Endothelial cell of umbilical vein (primary cell): ENCODE measurements around the gene PARM1. TPM values are rescaled to one million over a fixed set of nuclear protein-coding genes. Genes with fewer than 3 reads are reported as not detected.

ENCODE experiments used
- BruUV-seq: library from RNA; stranded (reverse); fragments of 400-500 nt; replicated peaks from 2 replicates; lab custom pipeline; 2021; lab: Mats Ljungman, UMichigan
- CTCF ChIA-PET: fragments of 300-600, 350-600 bp; sonication (Branson Sonifier 250); formaldehyde crosslinking; loops from one replicate; lab custom pipeline; 2021; ENCODE audit warnings: antibody characterized with exemption, inconsistent platforms; lab: Charles Lee
- POLR2A ChIA-PET: fragments of 300-600, 350-600 bp; sonication (Branson Sonifier 250); formaldehyde crosslinking; loops from one replicate; lab custom pipeline; 2021; ENCODE audit warnings: antibody characterized with exemption, inconsistent platforms; lab: Charles Lee
- DNase-seq: peaks from one replicate; pipeline ENCODE4 v3.0.0-alpha.2; 2011; ENCODE audit warnings: low read depth, low spot score
- FAIRE-seq: peaks from 2 replicates; lab custom pipeline; 2011; peaks lifted over from hg19 to GRCh38; lab: Jason Lieb, UNC
- H2AFZ ChIP-seq: 2 replicates; pipeline ENCODE4 v1.6.0; 2012; ENCODE audit warnings: low read depth, low read length, control low read depth, inconsistent platforms
- H3K27ac ChIP-seq: 2 replicates; pipeline ENCODE4 v1.5.1; 2011; ENCODE audit warnings: low read depth, mild to moderate bottlenecking, control low read depth, low read length, moderate library complexity; ENCODE audit not compliant: insufficient read depth
- H3K27me3 ChIP-seq, 2 experiments: 2 replicates each; pipeline versions ENCODE4 v1.6.0 to v1.6.1; 2011; ENCODE audit warnings: low read length in 2 of 2, mixed read lengths in 1 of 2; ENCODE audit not compliant: control insufficient read depth in 2 of 2, insufficient read depth in 2 of 2
- H3K36me3 ChIP-seq, 2 experiments: 2 replicates in 1 of 2; 3 replicates in 1 of 2; pipeline ENCODE4 v1.5.1; 2011; ENCODE audit warnings: low read length in 2 of 2, mild to moderate bottlenecking in 1 of 2, moderate library complexity in 1 of 2; ENCODE audit not compliant: control insufficient read depth in 2 of 2, insufficient read depth in 2 of 2; ENCODE audit errors: extremely low read depth in 1 of 2
- H3K4me1 ChIP-seq: 3 replicates; pipeline ENCODE4 v1.5.1; 2011; ENCODE audit warnings: mild to moderate bottlenecking, low read length; ENCODE audit not compliant: control insufficient read depth, insufficient read depth; ENCODE audit errors: extremely low read depth
- H3K4me2 ChIP-seq: 2 replicates; pipeline ENCODE4 v1.6.1; 2011; ENCODE audit warnings: low read length, control low read depth, mixed read lengths; ENCODE audit not compliant: insufficient read depth
- H3K4me3 ChIP-seq, 3 experiments: fragments of 200-600 bp in 1 of 3; sonication (generic), shearing (Covaris generic) in 1 of 3; replicated peaks in 1 of 3; 2 replicates each; pipeline ENCODE4 v1.5.1; 2011 to 2016; ENCODE audit warnings: control low read depth in 3 of 3, low read length in 3 of 3, mild to moderate bottlenecking in 2 of 3, inconsistent platforms in 1 of 3, low read depth in 1 of 3, moderate library complexity in 1 of 3; ENCODE audit not compliant: insufficient read depth in 1 of 3
- H3K79me2 ChIP-seq: 2 replicates; pipeline ENCODE4 v1.6.0; 2012; ENCODE audit warnings: low read length, inconsistent platforms; ENCODE audit not compliant: control insufficient read depth, insufficient read depth
- H3K9ac ChIP-seq: replicated peaks from 2 replicates; pipeline ENCODE3; 2011; ENCODE audit warnings: low read length, control low read depth; ENCODE audit not compliant: insufficient read depth; ENCODE audit errors: extremely low read depth
- H3K9me1 ChIP-seq: replicated peaks from 3 replicates; pipeline ENCODE4 v1.6.0; 2011; ENCODE audit warnings: mild to moderate bottlenecking, low read length; ENCODE audit not compliant: control insufficient read depth, insufficient read depth; ENCODE audit errors: extremely low read depth
- H3K9me3 ChIP-seq: replicated peaks from 2 replicates; pipeline ENCODE4 v1.5.1; 2012; ENCODE audit warnings: low read length, inconsistent platforms; ENCODE audit not compliant: control insufficient read depth, insufficient read depth
- H4K20me1 ChIP-seq: replicated peaks from 2 replicates; pipeline ENCODE3; 2011; ENCODE audit warnings: mild to moderate bottlenecking, low read length; ENCODE audit not compliant: control insufficient read depth, insufficient read depth; ENCODE audit errors: extremely low read depth
- EZH2 ChIP-seq: IDR thresholded peaks from 2 replicates; pipeline ENCODE4 v1.6.1; 2012; ENCODE audit warnings: borderline replicate concordance, low read depth, mild to moderate bottlenecking, moderate library complexity, low read length, inconsistent platforms; ENCODE audit not compliant: severe bottlenecking
- FOS ChIP-seq: IDR thresholded peaks from 2 replicates; pipeline ENCODE4 v1.6.1; 2011; ENCODE audit warnings: mild to moderate bottlenecking, low read length, moderate library complexity, borderline replicate concordance; ENCODE audit not compliant: insufficient read depth
- GATA2 ChIP-seq: IDR thresholded peaks from 2 replicates; pipeline ENCODE4 v1.7.0; 2011; ENCODE audit warnings: low read depth, mild to moderate bottlenecking, moderate library complexity, mixed read lengths, low read length; ENCODE audit not compliant: insufficient read length, insufficient read depth
- JUN ChIP-seq: IDR thresholded peaks from 2 replicates; pipeline ENCODE4 v1.6.1; 2011; ENCODE audit warnings: borderline replicate concordance, low read depth; ENCODE audit not compliant: insufficient read length, insufficient read depth
- MYC ChIP-seq: IDR thresholded peaks from one replicate; pipeline ENCODE4 v1.6.1; 2011; ENCODE audit warnings: mild to moderate bottlenecking, low read depth, low read length
- POLR2A ChIP-seq: IDR thresholded peaks from 2 replicates; pipeline ENCODE4 v1.6.1; 2012; ENCODE audit warnings: low read depth, mild to moderate bottlenecking, control low read depth, low read length
- POLR2AphosphoS5 ChIP-seq: IDR thresholded peaks from 2 replicates; pipeline ENCODE4 v1.6.1; 2012; ENCODE audit warnings: low read depth, mild to moderate bottlenecking, control low read depth, low read length, moderate library complexity; ENCODE audit not compliant: insufficient read depth
- dilution Hi-C: fragments of 300-500 bp; cut with MboI; formaldehyde crosslinking; loops from one replicate; pipeline ENCODE4 v1.15.0; 2019; ENCODE audit warnings: low sequenced_read_pairs; ENCODE audit not compliant: extremely low pct_ligation_motif_present
- intact Hi-C: fragments of 100-400 bp; cut with micrococcal nuclease; formaldehyde crosslinking; loops from one replicate; pipeline ENCODE4 v1.10.0; 2022
- polyA plus RNA-seq, 4 experiments: library from polyadenylated mRNA; depleted of rRNA in 3 of 4; stranded (reverse) in 3 of 4; unstranded in 1 of 4; fragments of >200 nt; gene quantifications; 2 replicates each; pipeline versions ENCODE4 v1.2.1 to v1.2.3, GENCODE V29; 2011 to 2012; ENCODE audit warnings: missing spikeins in 1 of 4
- total RNA-seq: library from RNA; stranded (reverse); gene quantifications from 2 replicates; pipeline ENCODE4 v1.2.3, GENCODE V29; 2021
- TF ChIP-seq, protein P1 (sequence below): IDR thresholded peaks from 2 replicates; pipeline ENCODE4 v1.6.1; 2011; ENCODE audit not compliant: insufficient read depth, insufficient read length
- TF ChIP-seq, protein P2 (sequence below), 2 donors: IDR thresholded peaks; 1 replicate in 1 of 2; 2 replicates in 1 of 2; pipeline ENCODE4 v1.5.1; 2011; ENCODE audit warnings: low read length in 2 of 2, mild to moderate bottlenecking in 2 of 2, moderate library complexity in 2 of 2, control low read depth in 1 of 2, inconsistent platforms in 1 of 2, low read depth in 1 of 2; ENCODE audit not compliant: insufficient read depth in 1 of 2; ENCODE audit errors: extremely low read depth in 1 of 2

PARM1 gene
- total and polyA plus RNA-seq, 2 donors (not counting 3 experiments of a cell fraction or from before 2014, with no cell fraction given) = 0.01 TPM; not detected in 1

DNA sequence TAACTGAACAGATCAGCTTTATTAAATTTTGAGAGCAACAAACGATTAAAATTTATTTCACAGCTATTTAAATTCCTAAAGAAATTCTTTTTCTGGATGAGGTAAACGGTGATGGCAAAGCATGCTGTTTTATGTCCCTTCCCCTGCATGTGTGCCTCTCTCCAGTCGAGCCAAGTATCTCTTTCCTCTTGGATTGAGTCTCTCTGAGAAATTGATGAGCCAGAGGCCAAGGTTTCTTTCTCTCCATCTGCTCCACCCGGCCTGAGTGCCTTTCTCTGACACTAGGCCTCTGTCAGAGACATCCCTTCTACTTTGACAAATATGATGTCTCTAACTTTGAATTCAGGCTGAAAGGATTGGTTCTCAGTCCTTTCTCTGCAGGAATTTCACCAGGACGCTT lies 42.6 kb upstream of the PARM1 start:
- Histone ChIP-seq H3K9ac (no peak overlapping the region), H3K4me1 (no peaks in the 10 kb centered on the region), H2AFZ (no peak overlapping the region), H3K79me2 (no peaks in the 10 kb centered on the region), H3K4me2 (no peak overlapping the region), H3K4me3 (no peak overlapping the region), H3K9me3 (no peaks in the 10 kb centered on the region), H3K27me3 (no peaks in the 10 kb centered on the region), H4K20me1 (no peaks in the 10 kb centered on the region), H3K9me1 (no peaks in the 10 kb centered on the region), H3K36me3 (no peaks in the 10 kb centered on the region), H3K27ac (no peak overlapping the region)
- dilution Hi-C loops (no loop called here), intact Hi-C loops (no loop called here)
- ChIA-PET POLR2A (no interaction called here), CTCF (interaction anchor here (0.7 kb wide), 1 partner anchor 15 kb away, joined by 5 read pairs; no protein-coding TSS in a partner anchor)
- DNase-seq = no peak
- TF ChIP-seq JUN (no peak), EZH2 (no peak), POLR2AphosphoS5 (no peak), POLR2A (no peak), MYC (no peak), GATA2 (no peak), FOS (no peak)
- TF ChIP-seq, protein P1, sequence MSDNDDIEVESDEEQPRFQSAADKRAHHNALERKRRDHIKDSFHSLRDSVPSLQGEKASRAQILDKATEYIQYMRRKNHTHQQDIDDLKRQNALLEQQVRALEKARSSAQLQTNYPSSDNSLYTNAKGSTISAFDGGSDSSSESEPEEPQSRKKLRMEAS = no peak
- TF ChIP-seq, protein P2, sequence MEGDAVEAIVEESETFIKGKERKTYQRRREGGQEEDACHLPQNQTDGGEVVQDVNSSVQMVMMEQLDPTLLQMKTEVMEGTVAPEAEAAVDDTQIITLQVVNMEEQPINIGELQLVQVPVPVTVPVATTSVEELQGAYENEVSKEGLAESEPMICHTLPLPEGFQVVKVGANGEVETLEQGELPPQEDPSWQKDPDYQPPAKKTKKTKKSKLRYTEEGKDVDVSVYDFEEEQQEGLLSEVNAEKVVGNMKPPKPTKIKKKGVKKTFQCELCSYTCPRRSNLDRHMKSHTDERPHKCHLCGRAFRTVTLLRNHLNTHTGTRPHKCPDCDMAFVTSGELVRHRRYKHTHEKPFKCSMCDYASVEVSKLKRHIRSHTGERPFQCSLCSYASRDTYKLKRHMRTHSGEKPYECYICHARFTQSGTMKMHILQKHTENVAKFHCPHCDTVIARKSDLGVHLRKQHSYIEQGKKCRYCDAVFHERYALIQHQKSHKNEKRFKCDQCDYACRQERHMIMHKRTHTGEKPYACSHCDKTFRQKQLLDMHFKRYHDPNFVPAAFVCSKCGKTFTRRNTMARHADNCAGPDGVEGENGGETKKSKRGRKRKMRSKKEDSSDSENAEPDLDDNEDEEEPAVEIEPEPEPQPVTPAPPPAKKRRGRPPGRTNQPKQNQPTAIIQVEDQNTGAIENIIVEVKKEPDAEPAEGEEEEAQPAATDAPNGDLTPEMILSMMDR (IDR thresholded peaks at IDR 0.05; ENCODE audit: extremely low read depth in 1 of 2, insufficient read depth in 1 of 2, low read depth in 1 of 2, low read length in 2 of 2) = no peak
- no peak for FAIRE-seq
- no TSS peak for BruUV-seq
